Measurements from ENCODE around the gene CRYBG1.

DNA sequence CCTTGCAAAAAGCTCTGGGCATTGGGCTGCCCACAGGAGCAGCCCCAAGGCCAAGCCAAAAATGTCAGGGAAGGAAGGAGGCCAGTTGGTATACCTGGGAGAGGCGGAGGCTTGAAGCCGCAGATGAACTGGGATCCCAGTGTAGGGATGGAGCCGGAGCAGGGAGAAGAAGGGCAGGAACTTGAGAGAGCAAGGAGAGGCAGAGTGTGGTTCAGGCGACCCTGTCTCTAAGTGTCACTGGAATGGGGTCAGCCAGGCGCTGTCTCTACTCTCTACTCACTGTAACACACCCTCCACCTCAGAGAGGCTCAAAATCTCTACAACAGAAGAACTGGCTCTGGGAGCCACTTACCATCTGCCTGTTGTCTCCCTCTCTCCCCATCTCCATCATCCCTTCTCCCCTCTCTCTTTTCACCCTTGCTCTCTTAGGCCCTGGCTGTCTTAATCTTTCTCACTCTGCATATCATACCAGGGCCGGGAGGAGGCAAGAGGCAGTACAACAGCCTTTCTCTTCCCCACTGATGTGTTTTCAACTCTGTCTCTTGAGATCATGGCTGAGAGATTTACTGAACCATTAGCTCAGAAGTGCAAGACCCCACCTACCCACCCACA lies 93.3 kb downstream of the CRYBG1 start:
- TF ChIP-seq, protein P1, sequence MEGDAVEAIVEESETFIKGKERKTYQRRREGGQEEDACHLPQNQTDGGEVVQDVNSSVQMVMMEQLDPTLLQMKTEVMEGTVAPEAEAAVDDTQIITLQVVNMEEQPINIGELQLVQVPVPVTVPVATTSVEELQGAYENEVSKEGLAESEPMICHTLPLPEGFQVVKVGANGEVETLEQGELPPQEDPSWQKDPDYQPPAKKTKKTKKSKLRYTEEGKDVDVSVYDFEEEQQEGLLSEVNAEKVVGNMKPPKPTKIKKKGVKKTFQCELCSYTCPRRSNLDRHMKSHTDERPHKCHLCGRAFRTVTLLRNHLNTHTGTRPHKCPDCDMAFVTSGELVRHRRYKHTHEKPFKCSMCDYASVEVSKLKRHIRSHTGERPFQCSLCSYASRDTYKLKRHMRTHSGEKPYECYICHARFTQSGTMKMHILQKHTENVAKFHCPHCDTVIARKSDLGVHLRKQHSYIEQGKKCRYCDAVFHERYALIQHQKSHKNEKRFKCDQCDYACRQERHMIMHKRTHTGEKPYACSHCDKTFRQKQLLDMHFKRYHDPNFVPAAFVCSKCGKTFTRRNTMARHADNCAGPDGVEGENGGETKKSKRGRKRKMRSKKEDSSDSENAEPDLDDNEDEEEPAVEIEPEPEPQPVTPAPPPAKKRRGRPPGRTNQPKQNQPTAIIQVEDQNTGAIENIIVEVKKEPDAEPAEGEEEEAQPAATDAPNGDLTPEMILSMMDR (IDR thresholded peaks at IDR 0.05), result no peak
- no peak for TF ChIP-seq EZH2 (IDR thresholded peaks at IDR 0.05; ENCODE audit: borderline replicate concordance, insufficient read depth, low read depth, low read length, poor library complexity, severe bottlenecking)

Data from B cell (primary cell).